Parathyroid adenoma (tissue), 2 donors: ENCODE results near the gene UNK.

Experiments
- H2AFZ ChIP-seq: fragments of 300-600 bp; sonication (generic); one replicate; pipeline ENCODE4 v1.7.0; 2017; ENCODE audit warnings: antibody characterized with exemption, mild to moderate bottlenecking
- H3K27ac ChIP-seq: fragments of 300-600 bp; sonication (generic); one replicate; pipeline ENCODE4 v1.7.0; 2017
- H3K27me3 ChIP-seq: fragments of 300-600 bp; sonication (generic); one replicate; pipeline ENCODE4 v1.7.0; 2017; ENCODE audit warnings: low read length; ENCODE audit not compliant: control insufficient read depth, insufficient read depth
- H3K36me3 ChIP-seq: fragments of 300-600 bp; sonication (generic); one replicate; pipeline ENCODE4 v1.7.0; 2017; ENCODE audit warnings: low read length; ENCODE audit not compliant: control insufficient read depth, insufficient read depth
- H3K4me1 ChIP-seq: fragments of 300-600 bp; sonication (generic); one replicate; pipeline ENCODE4 v1.7.0; 2017; ENCODE audit warnings: control low read depth
- H3K4me2 ChIP-seq: fragments of 300-600 bp; sonication (generic); one replicate; pipeline ENCODE4 v1.7.0; 2017; ENCODE audit warnings: low read length
- H3K4me3 ChIP-seq: fragments of 300-600 bp; sonication (generic); one replicate; pipeline ENCODE4 v1.7.0; 2017; ENCODE audit warnings: low read depth, low read length
- H3K79me2 ChIP-seq: fragments of 300-600 bp; sonication (generic); one replicate; pipeline ENCODE4 v1.7.0; 2017; ENCODE audit warnings: control low read depth
- H3K9ac ChIP-seq: fragments of 300-600 bp; sonication (generic); one replicate; pipeline ENCODE4 v1.7.0; 2017; ENCODE audit warnings: mild to moderate bottlenecking
- H3K9me3 ChIP-seq: fragments of 300-600 bp; sonication (generic); one replicate; pipeline ENCODE4 v1.7.0; 2017; ENCODE audit warnings: low read length; ENCODE audit not compliant: control insufficient read depth
- TF ChIP-seq, protein P1 (sequence below): fragments of 300-600 bp; sonication (generic); IDR thresholded peaks from one replicate; pipeline ENCODE4 v1.7.0; 2017; ENCODE audit warnings: antibody characterized with exemption, mild to moderate bottlenecking
- donor health status: primary hyperparathyroidism.

Gene UNK

DNA sequence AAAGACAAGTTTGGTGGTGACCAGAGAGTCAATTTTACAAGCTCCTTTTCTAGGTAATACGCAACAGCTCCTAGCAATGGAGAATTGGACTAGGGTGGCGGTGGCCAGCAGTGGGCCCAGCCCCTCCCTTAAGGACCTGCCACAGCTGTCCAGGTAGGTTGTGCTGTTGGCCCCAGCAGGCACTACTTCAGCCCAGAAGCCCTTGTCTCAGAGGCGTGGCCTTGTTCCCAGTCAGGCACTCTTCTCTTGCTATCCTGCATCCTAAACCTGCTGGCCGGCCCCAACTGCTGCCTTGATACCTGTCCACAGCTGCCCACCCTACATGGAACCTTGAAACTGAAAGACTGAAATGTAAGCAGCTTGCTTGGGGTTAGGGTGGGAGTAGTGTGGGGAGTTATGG lies 18.6 kb upstream of the UNK start:
- Histone ChIP-seq H3K4me2 (no peak overlapping the region), H3K4me1 (peaks cover 8% of the 10 kb centered on the region), H3K36me3 (no peaks in the 10 kb centered on the region), H3K27me3 (no peaks in the 10 kb centered on the region), H3K4me3 (no peak overlapping the region), H3K9ac (no peak overlapping the region), H3K9me3 (no peaks in the 10 kb centered on the region), H3K27ac (no peak overlapping the region), H2AFZ (no peak overlapping the region), H3K79me2 (no peaks in the 10 kb centered on the region)
- TF ChIP-seq, protein P1, sequence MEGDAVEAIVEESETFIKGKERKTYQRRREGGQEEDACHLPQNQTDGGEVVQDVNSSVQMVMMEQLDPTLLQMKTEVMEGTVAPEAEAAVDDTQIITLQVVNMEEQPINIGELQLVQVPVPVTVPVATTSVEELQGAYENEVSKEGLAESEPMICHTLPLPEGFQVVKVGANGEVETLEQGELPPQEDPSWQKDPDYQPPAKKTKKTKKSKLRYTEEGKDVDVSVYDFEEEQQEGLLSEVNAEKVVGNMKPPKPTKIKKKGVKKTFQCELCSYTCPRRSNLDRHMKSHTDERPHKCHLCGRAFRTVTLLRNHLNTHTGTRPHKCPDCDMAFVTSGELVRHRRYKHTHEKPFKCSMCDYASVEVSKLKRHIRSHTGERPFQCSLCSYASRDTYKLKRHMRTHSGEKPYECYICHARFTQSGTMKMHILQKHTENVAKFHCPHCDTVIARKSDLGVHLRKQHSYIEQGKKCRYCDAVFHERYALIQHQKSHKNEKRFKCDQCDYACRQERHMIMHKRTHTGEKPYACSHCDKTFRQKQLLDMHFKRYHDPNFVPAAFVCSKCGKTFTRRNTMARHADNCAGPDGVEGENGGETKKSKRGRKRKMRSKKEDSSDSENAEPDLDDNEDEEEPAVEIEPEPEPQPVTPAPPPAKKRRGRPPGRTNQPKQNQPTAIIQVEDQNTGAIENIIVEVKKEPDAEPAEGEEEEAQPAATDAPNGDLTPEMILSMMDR: no peak

DNA sequence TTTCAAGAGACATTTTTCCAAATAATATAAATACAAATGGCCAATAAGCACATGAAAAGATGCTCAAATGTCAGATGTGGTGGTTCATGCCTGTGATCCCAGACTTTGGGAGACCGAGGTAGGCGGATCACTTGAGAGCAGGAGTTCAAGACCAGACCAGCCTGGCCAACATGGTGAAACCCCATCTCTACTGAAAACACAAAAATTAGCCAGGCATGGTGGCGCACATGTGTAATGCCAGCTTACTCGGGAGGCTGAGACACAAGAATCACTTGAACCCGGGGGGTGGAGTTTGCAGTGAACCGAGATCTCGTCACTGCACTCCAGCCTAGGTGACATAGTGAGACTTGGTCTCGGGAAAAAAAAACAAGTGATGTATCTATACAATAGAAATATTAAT lies 16.7 kb upstream of the UNK start:
- TF ChIP-seq, protein P1: no peak
- Histone ChIP-seq H3K27ac (no peak overlapping the region), H3K27me3 (no peaks in the 10 kb centered on the region), H3K9me3 (no peaks in the 10 kb centered on the region), H3K36me3 (no peaks in the 10 kb centered on the region), H3K79me2 (no peaks in the 10 kb centered on the region), H3K4me3 (no peak overlapping the region), H3K4me1 (peaks cover 17% of the 10 kb centered on the region), H3K4me2 (no peak overlapping the region), H2AFZ (no peak overlapping the region), H3K9ac (no peak overlapping the region)

DNA sequence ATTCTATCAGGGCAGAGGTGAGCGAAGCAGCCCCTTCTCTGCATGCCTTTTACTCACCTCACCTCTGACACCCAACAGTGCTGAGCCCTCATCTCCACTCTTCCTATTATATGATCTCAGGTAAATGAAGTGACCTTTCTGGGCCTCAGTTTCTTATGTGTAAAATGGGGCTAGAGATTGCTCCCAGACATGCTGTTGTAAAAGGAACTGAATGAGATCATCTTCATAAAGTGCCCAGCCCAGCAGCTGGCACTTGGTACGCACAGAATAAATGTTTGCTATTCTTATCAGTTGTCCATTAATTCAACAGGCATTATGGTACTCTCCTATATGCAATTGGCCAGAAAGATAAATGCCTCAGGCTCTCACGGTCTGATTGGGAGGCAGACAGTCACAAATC lies 15.1 kb upstream of the UNK start:
- Histone ChIP-seq H3K27me3 (no peaks in the 10 kb centered on the region), H3K4me2 (no peak overlapping the region), H3K9ac (no peak overlapping the region), H3K27ac (no peak overlapping the region), H3K79me2 (peaks cover 11% of the 10 kb centered on the region), H3K9me3 (no peaks in the 10 kb centered on the region), H3K36me3 (no peaks in the 10 kb centered on the region), H3K4me3 (no peak overlapping the region), H2AFZ (no peak overlapping the region), H3K4me1 (peaks cover 11% of the 10 kb centered on the region)
- TF ChIP-seq, protein P1: no peak

DNA sequence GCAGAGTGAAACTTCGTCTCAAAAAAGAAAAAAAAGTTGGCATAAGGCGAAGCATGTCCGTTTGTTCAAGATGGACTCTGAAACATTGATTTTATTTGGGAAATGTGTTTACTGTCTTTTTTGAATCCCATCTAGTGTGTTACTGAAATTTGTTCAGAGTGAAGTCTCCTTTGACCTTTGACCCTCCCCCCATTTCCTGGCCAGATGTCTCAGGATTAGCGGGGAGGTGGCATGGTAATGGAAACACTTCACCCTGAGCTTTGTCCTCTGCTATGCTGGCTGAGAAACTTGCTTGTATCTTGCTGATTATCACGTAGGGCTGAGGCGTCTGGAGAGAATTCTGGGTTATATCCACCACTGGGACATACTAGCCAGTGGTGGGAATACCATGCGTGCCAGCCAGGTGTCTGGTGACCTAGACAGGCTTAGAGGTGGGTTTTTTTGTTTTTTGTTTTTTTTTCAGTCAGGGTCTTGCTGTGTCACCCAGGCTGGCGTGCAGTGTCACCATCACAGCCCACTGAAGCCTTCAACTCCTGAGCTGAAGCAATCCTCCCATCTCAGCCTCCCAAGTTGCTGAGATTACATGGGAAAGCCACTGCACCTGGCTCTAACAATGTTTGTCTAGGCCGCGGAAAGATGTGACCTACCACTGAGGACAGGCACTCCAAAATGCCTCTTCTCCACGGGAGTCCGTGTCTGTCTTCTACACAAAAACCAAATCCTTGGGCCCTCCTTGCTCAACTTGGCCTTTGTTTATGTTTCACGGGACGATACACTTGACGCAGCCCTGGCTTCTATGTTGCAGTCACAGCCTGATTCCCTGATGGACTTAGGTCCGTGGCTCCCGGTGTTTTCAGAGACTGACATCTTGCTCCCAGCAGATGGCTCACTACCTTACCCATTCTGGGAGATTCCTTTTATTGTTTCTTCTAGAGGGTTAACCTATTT lies 13.0 kb upstream of the UNK start:
- H2AFZ ChIP-seq: peak overlapping the region; percentile 86
- H3K9me3 ChIP-seq: no peaks in the 10 kb centered on the region
- peak overlapping the region; percentile 34 for H3K4me2 ChIP-seq
- H3K4me1 ChIP-seq: peaks cover 17% of the 10 kb centered on the region
- TF ChIP-seq, protein P1: no peak
- no peak overlapping the region for H3K9ac ChIP-seq
- H3K36me3 ChIP-seq: no peaks in the 10 kb centered on the region
- peaks cover 19% of the 10 kb centered on the region for H3K79me2 ChIP-seq
- H3K27ac ChIP-seq: peak overlapping the region; percentile 51
- no peaks in the 10 kb centered on the region for H3K27me3 ChIP-seq
- H3K4me3 ChIP-seq: peak overlapping the region; percentile 11
